ENCODE data around the gene ACBD4. TPM values are rescaled to one million over a fixed set of nuclear protein-coding genes. Genes with fewer than 3 reads are reported as not detected.

The ACBD4 gene
- total RNA-seq, 1 experiment from 2014 or later: 9.7 TPM

DNA sequence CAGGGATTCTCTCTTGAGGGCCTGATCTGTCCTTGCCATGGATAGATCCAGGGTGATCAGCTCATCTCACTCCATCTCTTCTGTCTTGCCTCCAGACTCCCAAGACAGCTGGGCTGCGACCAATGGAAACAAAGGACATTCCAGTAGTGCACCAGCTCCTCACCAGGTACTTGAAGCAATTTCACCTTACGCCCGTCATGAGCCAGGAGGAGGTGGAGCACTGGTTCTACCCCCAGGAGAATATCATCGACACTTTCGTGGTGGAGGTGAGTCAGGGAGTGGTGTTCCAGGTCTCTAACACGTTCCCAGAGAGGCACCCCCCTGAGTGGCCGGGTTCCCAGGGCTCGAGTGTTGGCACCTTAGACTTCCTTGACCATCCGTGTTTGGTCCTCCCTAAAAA lies 32.6 kb upstream of the ACBD4 start:
- WGBS (ENCODE audit: extremely low coverage, insufficient read length, low lambda C conversion rate): no CpG with 5 or more reads among the region's 9 CpGs
- Histone ChIP-seq H3K23ac (ENCODE audit: insufficient read length, low read depth, low read length) (no peak overlapping the region), H3K56ac (ENCODE audit: insufficient read length, low read depth, low read length) (no peak overlapping the region), H4K8ac (replicated peaks; ENCODE audit: insufficient read length, low read depth, low read length) (no peak overlapping the region), H3K9ac (ENCODE audit: extremely low read depth, insufficient read length, low read length) (no peak overlapping the region), H3T11ph (ENCODE audit: low read length) (no peak overlapping the region), H3K18ac (ENCODE audit: insufficient read length, low read depth, low read length) (no peak overlapping the region), H2BK15ac (ENCODE audit: low read depth, low read length) (no peak overlapping the region), H3K27me3 (ENCODE audit: insufficient read depth, low read length) (no peaks in the 10 kb centered on the region), H3K27ac (ENCODE audit: insufficient read length, low read depth, low read length) (no peak overlapping the region), H2AK5ac (ENCODE audit: insufficient read length, low read length) (no peak overlapping the region), H3K79me1 (ENCODE audit: insufficient read depth, low read depth, low read length, poor library complexity, severe bottlenecking) (no peaks in the 10 kb centered on the region), H3K9me3 (ENCODE audit: control insufficient read depth, low read depth, low read length) (no peaks in the 10 kb centered on the region), H3K4ac (ENCODE audit: low read depth, low read length) (no peak overlapping the region), H4K91ac (ENCODE audit: insufficient read length, low read depth, low read length) (no peak overlapping the region), H3K23me2 (ENCODE audit: insufficient read length, low read depth, low read length, poor library complexity, severe bottlenecking) (no peaks in the 10 kb centered on the region), H4K5ac (ENCODE audit: insufficient read length, low read depth, low read length) (no peak overlapping the region), H3K4me1 (ENCODE audit: insufficient read depth, low read length) (no peaks in the 10 kb centered on the region), H2BK120ac (ENCODE audit: low read depth, low read length, poor library complexity, severe bottlenecking) (no peak overlapping the region), H2BK5ac (ENCODE audit: insufficient read length, low read length) (no peak overlapping the region), H2AFZ (ENCODE audit: low read length) (no peak overlapping the region), H4K20me1 (ENCODE audit: control insufficient read depth, insufficient read depth, insufficient read length) (no peaks in the 10 kb centered on the region), H3K79me2 (ENCODE audit: insufficient read depth, low read length) (no peaks in the 10 kb centered on the region; the same call in 1 of the 2 replicates), H2BK20ac (ENCODE audit: low read depth, low read length, poor library complexity, severe bottlenecking) (no peak overlapping the region), H2BK12ac (ENCODE audit: insufficient read length, low read depth, low read length) (no peak overlapping the region), H3K4me2 (ENCODE audit: insufficient read depth, insufficient read length, low read length) (no peak overlapping the region), H3K14ac (ENCODE audit: insufficient read depth, low read length) (no peak overlapping the region)
- no peaks in the 10 kb centered on the region for H3K27me3 Mint-ChIP-seq (ENCODE audit: low read depth)
- TF ChIP-seq, protein P1, sequence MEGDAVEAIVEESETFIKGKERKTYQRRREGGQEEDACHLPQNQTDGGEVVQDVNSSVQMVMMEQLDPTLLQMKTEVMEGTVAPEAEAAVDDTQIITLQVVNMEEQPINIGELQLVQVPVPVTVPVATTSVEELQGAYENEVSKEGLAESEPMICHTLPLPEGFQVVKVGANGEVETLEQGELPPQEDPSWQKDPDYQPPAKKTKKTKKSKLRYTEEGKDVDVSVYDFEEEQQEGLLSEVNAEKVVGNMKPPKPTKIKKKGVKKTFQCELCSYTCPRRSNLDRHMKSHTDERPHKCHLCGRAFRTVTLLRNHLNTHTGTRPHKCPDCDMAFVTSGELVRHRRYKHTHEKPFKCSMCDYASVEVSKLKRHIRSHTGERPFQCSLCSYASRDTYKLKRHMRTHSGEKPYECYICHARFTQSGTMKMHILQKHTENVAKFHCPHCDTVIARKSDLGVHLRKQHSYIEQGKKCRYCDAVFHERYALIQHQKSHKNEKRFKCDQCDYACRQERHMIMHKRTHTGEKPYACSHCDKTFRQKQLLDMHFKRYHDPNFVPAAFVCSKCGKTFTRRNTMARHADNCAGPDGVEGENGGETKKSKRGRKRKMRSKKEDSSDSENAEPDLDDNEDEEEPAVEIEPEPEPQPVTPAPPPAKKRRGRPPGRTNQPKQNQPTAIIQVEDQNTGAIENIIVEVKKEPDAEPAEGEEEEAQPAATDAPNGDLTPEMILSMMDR (conservative IDR thresholded peaks at IDR 0.05): no peak
- no peak for DNase-seq
- peak overlapping the region in 1 of 3 experiments; percentile 58; a peak in 1 of 7 replicates for H3K27ac Mint-ChIP-seq
- peaks cover 0 to 7% of the 10 kb centered on the region in 2 experiments; a peak in 2 of 4 replicates for H3K4me1 Mint-ChIP-seq
- no peak overlapping the region for H3K4me3 Mint-ChIP-seq
- no peaks in the 10 kb centered on the region for H3K9me3 Mint-ChIP-seq
- peaks cover 32 to 93% (median 81%) of the 10 kb centered on the region in 3 experiments; a peak in 6 of 7 replicates for H3K36me3 Mint-ChIP-seq (ENCODE audit: insufficient read depth in 1 of 3, low read depth in 3 of 3)

All from H9 (cell line).